Ectodermal cell (in vitro differentiated cells): ENCODE results near the gene HDAC11.

Experiments
- H3K27ac ChIP-seq: 2 replicates; pipeline ENCODE4 v1.7.0; 2013; ENCODE audit warnings: mild to moderate bottlenecking, low read depth, low read length; ENCODE audit not compliant: insufficient read depth, poor library complexity, severe bottlenecking
- H3K27me3 ChIP-seq: 2 replicates; pipeline ENCODE4 v1.7.0; 2013; ENCODE audit warnings: mild to moderate bottlenecking, low read length; ENCODE audit not compliant: insufficient read depth, control insufficient read depth, poor library complexity, severe bottlenecking
- H3K36me3 ChIP-seq: one replicate; pipeline ENCODE4 v1.7.0; 2013; ENCODE audit warnings: low read length; ENCODE audit not compliant: control insufficient read depth, insufficient read depth
- H3K4me1 ChIP-seq: one replicate; pipeline ENCODE4 v1.7.0; 2013; ENCODE audit warnings: low read length; ENCODE audit not compliant: control insufficient read depth, insufficient read depth
- H3K4me3 ChIP-seq: 2 replicates; pipeline ENCODE4 v1.7.0; 2013; ENCODE audit warnings: low read depth, low read length, control low read depth; ENCODE audit not compliant: insufficient read depth
- H3K9me3 ChIP-seq: 2 replicates; pipeline ENCODE4 v1.7.0; 2013; ENCODE audit warnings: mild to moderate bottlenecking, low read length, moderate library complexity; ENCODE audit not compliant: control insufficient read depth
- WGBS, 2 experiments: methylation state at CpG; one replicate each; pipeline ENCODE4 v1.1.7; 2013; ENCODE audit warnings: missing lambda C conversion rate in 2 of 2; 5-methylcytosine and 5-hydroxymethylcytosine counted together

HDAC11 gene

GRCh38 chr3:13507247-13507569 is 27.1 kb downstream of the HDAC11 start:
- no peak overlapping the region for H3K4me3 ChIP-seq
- H3K27me3 ChIP-seq, result no peaks in the 10 kb centered on the region
- H3K4me1 ChIP-seq, result peaks cover 30% of the 10 kb centered on the region
- H3K27ac ChIP-seq, result peak overlapping the region; percentile 36
- 86 to 92% methylated on average over 3 of the region's 3 CpGs for WGBS, 2 experiments
- H3K9me3 ChIP-seq, result no peaks in the 10 kb centered on the region
- no peaks in the 10 kb centered on the region for H3K36me3 ChIP-seq

- H3K27me3 ChIP-seq, result no peaks in the 10 kb centered on the region
- peaks cover 30% of the 10 kb centered on the region for H3K4me1 ChIP-seq
- no peaks in the 10 kb centered on the region for H3K9me3 ChIP-seq
- WGBS, 2 experiments, result 66 to 67% methylated on average over 20 of the region's 20 CpGs
- no peaks in the 10 kb centered on the region for H3K36me3 ChIP-seq
- no peak overlapping the region for H3K27ac ChIP-seq
- no peak overlapping the region for H3K4me3 ChIP-seq
Observed at GRCh38 chr3:13507570-13508339, 27.6 kb downstream of the HDAC11 start.

GRCh38 chr3:13508496-13508895 is 28.4 kb downstream of the HDAC11 start:
- Histone ChIP-seq H3K4me3 (no peak overlapping the region), H3K27me3 (no peaks in the 10 kb centered on the region), H3K9me3 (no peaks in the 10 kb centered on the region), H3K36me3 (no peaks in the 10 kb centered on the region), H3K4me1 (peaks cover 30% of the 10 kb centered on the region), H3K27ac (no peak overlapping the region)
- WGBS, 2 experiments, result 94 to 96% methylated on average over 8 of the region's 8 CpGs

GRCh38 chr3:13509059-13509815 is 29.1 kb downstream of the HDAC11 start:
- Histone ChIP-seq H3K27ac (no peak overlapping the region), H3K4me3 (no peak overlapping the region), H3K4me1 (peaks cover 30% of the 10 kb centered on the region), H3K27me3 (no peaks in the 10 kb centered on the region), H3K36me3 (no peaks in the 10 kb centered on the region), H3K9me3 (no peaks in the 10 kb centered on the region)
- 86% methylated on average over 15 of the region's 15 CpGs for WGBS, 2 experiments

GRCh38 chr3:13509816-13510192 is 29.7 kb downstream of the HDAC11 start:
- H3K36me3 ChIP-seq, result no peaks in the 10 kb centered on the region
- H3K4me3 ChIP-seq, result no peak overlapping the region
- H3K4me1 ChIP-seq, result peaks cover 25% of the 10 kb centered on the region
- H3K9me3 ChIP-seq, result no peaks in the 10 kb centered on the region
- H3K27ac ChIP-seq, result no peak overlapping the region
- 92 to 93% methylated on average over 8 of the region's 8 CpGs for WGBS, 2 experiments
- no peaks in the 10 kb centered on the region for H3K27me3 ChIP-seq

- no peaks in the 10 kb centered on the region for H3K9me3 ChIP-seq
- WGBS, 2 experiments, result 91 to 94% methylated on average over 6 to 7 of the region's 7 CpGs
- no peak overlapping the region for H3K4me3 ChIP-seq
- no peaks in the 10 kb centered on the region for H3K36me3 ChIP-seq
- H3K27ac ChIP-seq, result no peak overlapping the region
- H3K27me3 ChIP-seq, result no peaks in the 10 kb centered on the region
- H3K4me1 ChIP-seq, result peaks cover 8% of the 10 kb centered on the region
Observed at GRCh38 chr3:13512451-13512850, 32.3 kb downstream of the HDAC11 start.

- WGBS, 2 experiments, result 80 to 81% methylated on average over 20 of the region's 20 CpGs
- Histone ChIP-seq H3K4me1 (no peaks in the 10 kb centered on the region), H3K27ac (peak overlapping the region; percentile 36), H3K27me3 (no peaks in the 10 kb centered on the region), H3K9me3 (no peaks in the 10 kb centered on the region), H3K4me3 (no peak overlapping the region), H3K36me3 (no peaks in the 10 kb centered on the region)
Observed at GRCh38 chr3:13513051-13513912, 33.2 kb downstream of the HDAC11 start.

- 82 to 83% methylated on average over 10 of the region's 10 CpGs for WGBS, 2 experiments
- H3K9me3 ChIP-seq, result no peaks in the 10 kb centered on the region
- H3K36me3 ChIP-seq, result no peaks in the 10 kb centered on the region
- peaks cover under 1% of the 10 kb centered on the region for H3K4me1 ChIP-seq
- no peak overlapping the region for H3K4me3 ChIP-seq
- H3K27me3 ChIP-seq, result no peaks in the 10 kb centered on the region
- no peak overlapping the region for H3K27ac ChIP-seq
Observed at GRCh38 chr3:13513913-13514517, 33.9 kb downstream of the HDAC11 start.

GRCh38 chr3:13514639-13515435 is 34.7 kb downstream of the HDAC11 start:
- Histone ChIP-seq H3K27ac (no peak overlapping the region), H3K4me3 (no peak overlapping the region), H3K4me1 (peaks cover 6% of the 10 kb centered on the region), H3K36me3 (no peaks in the 10 kb centered on the region), H3K9me3 (no peaks in the 10 kb centered on the region), H3K27me3 (no peaks in the 10 kb centered on the region)
- 94 to 96% methylated on average over 5 to 6 of the region's 6 CpGs for WGBS, 2 experiments
